ENCODE data around the gene PHF20.

PHF20 gene

GRCh38 chr20:35883336-35883777 lies 111.5 kb downstream of the PHF20 start:
- no peak for DNase-seq
- H3K4me3 ChIP-seq (ENCODE audit: low read depth, low read length) = no peak overlapping the region
- H3K36me3 ChIP-seq = peaks cover 6% of the 10 kb centered on the region
- no peak for TF ChIP-seq CTCF (IDR thresholded peaks at IDR 0.05; ENCODE audit: low read depth, low read length)
- H3K9me3 ChIP-seq (ENCODE audit: severe bottlenecking) = no peaks in the 10 kb centered on the region
- H3K27me3 ChIP-seq (ENCODE audit: insufficient read depth, low read depth, severe bottlenecking) = no peaks in the 10 kb centered on the region
- peak overlapping the region; percentile 46 for H3K27ac ChIP-seq

- Histone ChIP-seq H3K9me3 (ENCODE audit: severe bottlenecking) (no peaks in the 10 kb centered on the region), H3K36me3 (peaks cover 4% of the 10 kb centered on the region), H3K27ac (peak overlapping the region; percentile 46), H3K4me3 (ENCODE audit: low read depth, low read length) (no peak overlapping the region), H3K27me3 (ENCODE audit: insufficient read depth, low read depth, severe bottlenecking) (no peaks in the 10 kb centered on the region)
- DNase-seq = peak; percentile 85
- peak; percentile 86 for TF ChIP-seq CTCF (IDR thresholded peaks at IDR 0.05; ENCODE audit: low read depth, low read length)
These were observed 112.1 kb downstream of the PHF20 start for GRCh38 chr20:35883778-35884540.

GRCh38 chr20:35884541-35884865 lies 112.7 kb downstream of the PHF20 start:
- H3K27ac ChIP-seq = no peak overlapping the region
- H3K9me3 ChIP-seq (ENCODE audit: severe bottlenecking) = no peaks in the 10 kb centered on the region
- H3K4me3 ChIP-seq (ENCODE audit: low read depth, low read length) = no peak overlapping the region
- DNase-seq = no peak
- TF ChIP-seq CTCF (IDR thresholded peaks at IDR 0.05; ENCODE audit: low read depth, low read length) = no peak
- peaks cover 4% of the 10 kb centered on the region for H3K36me3 ChIP-seq
- no peaks in the 10 kb centered on the region for H3K27me3 ChIP-seq (ENCODE audit: insufficient read depth, low read depth, severe bottlenecking)

GRCh38 chr20:35885212-35885611 lies 113.4 kb downstream of the PHF20 start:
- H3K27ac ChIP-seq = no peak overlapping the region
- no peak overlapping the region for H3K4me3 ChIP-seq (ENCODE audit: low read depth, low read length)
- no peak for DNase-seq
- H3K9me3 ChIP-seq (ENCODE audit: severe bottlenecking) = no peaks in the 10 kb centered on the region
- no peaks in the 10 kb centered on the region for H3K27me3 ChIP-seq (ENCODE audit: insufficient read depth, low read depth, severe bottlenecking)
- H3K36me3 ChIP-seq = peaks cover 5% of the 10 kb centered on the region
- no peak for TF ChIP-seq CTCF (IDR thresholded peaks at IDR 0.05; ENCODE audit: low read depth, low read length)

GRCh38 chr20:35886537-35886936 lies 114.7 kb downstream of the PHF20 start:
- Histone ChIP-seq H3K9me3 (ENCODE audit: severe bottlenecking) (no peaks in the 10 kb centered on the region), H3K36me3 (peaks cover 13% of the 10 kb centered on the region), H3K27me3 (ENCODE audit: insufficient read depth, low read depth, severe bottlenecking) (no peaks in the 10 kb centered on the region), H3K4me3 (ENCODE audit: low read depth, low read length) (no peak overlapping the region), H3K27ac (no peak overlapping the region)
- peak; percentile 21 for DNase-seq
- TF ChIP-seq CTCF (IDR thresholded peaks at IDR 0.05; ENCODE audit: low read depth, low read length) = no peak
